A673 (cell line): ENCODE results near the gene SPTBN4.

Experiments
- CTCF ChIP-seq: fragments of 300-800, 200-600 bp; sonication (generic); conservative IDR thresholded peaks from 2 replicates; pipeline ENCODE4 v1.5.1; 2017; ENCODE audit warnings: low read depth, mild to moderate bottlenecking, antibody characterized with exemption, low read length, moderate library complexity, mixed read lengths
- EZH2 ChIP-seq: fragments of 200-600 bp; sonication (generic); IDR thresholded peaks from 2 replicates; pipeline ENCODE4 v1.6.1; 2017; ENCODE audit warnings: borderline replicate concordance, low read depth, mild to moderate bottlenecking, mixed read lengths, antibody characterized with exemption, low read length; ENCODE audit not compliant: poor library complexity, severe bottlenecking

- TF ChIP-seq CTCF, result no peak
- TF ChIP-seq EZH2, result no peak
Observed at GRCh38 chr19:40465025-40465556, 1.7 kb upstream of the SPTBN4 start.
